Mucosa of descending colon (tissue), 3 donors: ENCODE data around the gene SOHLH2. TPM values are rescaled to one million over a fixed set of nuclear protein-coding genes. Genes with fewer than 3 reads are reported as not detected.

Source experiments
- ATAC-seq: fragments of 200-7000 bp; cut with Tn5 transposase; one replicate; pipeline ENCODE4 v1.9.1; 2020; ENCODE audit warnings: mild to moderate bottlenecking, moderate library complexity
- DNase-seq, 3 donors: peaks; one replicate each; pipeline ENCODE4 v3.0.0-alpha.2; 2020
- H3K36me3 ChIP-seq: fragments of 200-600 bp; one replicate; pipeline ENCODE4 v1.8.0; 2021; ENCODE audit warnings: low read depth, mild to moderate bottlenecking
- H3K4me1 ChIP-seq: fragments of 200-600 bp; one replicate; pipeline ENCODE4 v1.8.0; 2021; ENCODE audit warnings: low read depth, mild to moderate bottlenecking
- H3K4me3 ChIP-seq: fragments of 200-600 bp; one replicate; pipeline ENCODE4 v1.8.0; 2021; ENCODE audit warnings: mild to moderate bottlenecking
- H3K9me3 ChIP-seq: fragments of 200-600 bp; one replicate; pipeline ENCODE4 v1.8.0; 2021; ENCODE audit warnings: mild to moderate bottlenecking
- intact Hi-C, 2 donors: fragments of 100-400 bp; cut with DNase I in 1 of 2; cut with micrococcal nuclease in 1 of 2; formaldehyde crosslinking; loops; one replicate each; pipeline versions ENCODE4 v1.11.0 to v1.11.1; 2022; cut with DNase I, micrococcal nuclease
- total RNA-seq, 3 donors: library from RNA; stranded (reverse); fragmentation: NEBNext Ultra II Directional in 2 of 3; extraction: Animal tissue kit (Norgen Biotek cat#: 25700) in 2 of 3; gene quantifications; one replicate each; pipeline versions ENCODE4 v1.2.1 to v1.2.4, GENCODE V29; 2021 to 2023
- TF ChIP-seq, protein P1 (sequence below): fragments of 200-600 bp; IDR thresholded peaks from one replicate; pipeline ENCODE4 v1.8.0; 2022; ENCODE audit warnings: antibody characterized with exemption, mild to moderate bottlenecking
- donor health status: DM: no; HTN: no; CAD: no; lungs with moderate emphysema.
- donor health status: DM: no; HTN: no; CAD: no.
- donor health status: DM: no; HTN: yes; CAD: no.

Gene SOHLH2
- total RNA-seq, 3 donors from 2014 or later: 0.20 to 2.2 (median 0.39) TPM

GRCh38 chr13:36210738-36211137 is 3.6 kb downstream of the SOHLH2 start:
- DNase-seq (no peak), ATAC-seq (no peak)
- no peaks in the 10 kb centered on the region for H3K36me3 ChIP-seq
- TF ChIP-seq, protein P1, sequence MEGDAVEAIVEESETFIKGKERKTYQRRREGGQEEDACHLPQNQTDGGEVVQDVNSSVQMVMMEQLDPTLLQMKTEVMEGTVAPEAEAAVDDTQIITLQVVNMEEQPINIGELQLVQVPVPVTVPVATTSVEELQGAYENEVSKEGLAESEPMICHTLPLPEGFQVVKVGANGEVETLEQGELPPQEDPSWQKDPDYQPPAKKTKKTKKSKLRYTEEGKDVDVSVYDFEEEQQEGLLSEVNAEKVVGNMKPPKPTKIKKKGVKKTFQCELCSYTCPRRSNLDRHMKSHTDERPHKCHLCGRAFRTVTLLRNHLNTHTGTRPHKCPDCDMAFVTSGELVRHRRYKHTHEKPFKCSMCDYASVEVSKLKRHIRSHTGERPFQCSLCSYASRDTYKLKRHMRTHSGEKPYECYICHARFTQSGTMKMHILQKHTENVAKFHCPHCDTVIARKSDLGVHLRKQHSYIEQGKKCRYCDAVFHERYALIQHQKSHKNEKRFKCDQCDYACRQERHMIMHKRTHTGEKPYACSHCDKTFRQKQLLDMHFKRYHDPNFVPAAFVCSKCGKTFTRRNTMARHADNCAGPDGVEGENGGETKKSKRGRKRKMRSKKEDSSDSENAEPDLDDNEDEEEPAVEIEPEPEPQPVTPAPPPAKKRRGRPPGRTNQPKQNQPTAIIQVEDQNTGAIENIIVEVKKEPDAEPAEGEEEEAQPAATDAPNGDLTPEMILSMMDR: no peak
- no peak overlapping the region for H3K4me3 ChIP-seq
- peaks cover 5% of the 10 kb centered on the region for H3K9me3 ChIP-seq
- no peaks in the 10 kb centered on the region for H3K4me1 ChIP-seq
- intact Hi-C loops: no loop called here

DNA sequence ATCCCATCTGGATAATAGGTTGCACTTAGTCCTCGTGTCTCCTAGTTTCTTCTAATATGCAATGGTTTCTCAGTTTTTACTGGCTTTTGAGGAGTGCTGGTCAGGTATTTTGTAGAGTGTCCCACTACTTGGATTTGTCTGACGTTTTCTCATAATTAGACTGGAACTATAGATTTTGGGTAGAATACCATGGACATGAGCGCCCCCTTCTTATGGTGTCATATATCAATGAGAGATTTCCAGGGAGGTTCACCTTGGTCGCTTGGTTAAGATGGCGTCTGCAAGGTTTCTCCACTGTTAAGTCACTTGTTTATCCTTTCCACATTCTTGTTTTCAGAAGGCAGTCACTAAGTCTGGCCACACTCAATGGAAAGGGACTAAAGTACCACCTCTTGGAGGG is 6.7 kb downstream of the SOHLH2 start:
- DNase-seq: no peak
- no peak for ATAC-seq
- intact Hi-C loops: no loop called here

DNA sequence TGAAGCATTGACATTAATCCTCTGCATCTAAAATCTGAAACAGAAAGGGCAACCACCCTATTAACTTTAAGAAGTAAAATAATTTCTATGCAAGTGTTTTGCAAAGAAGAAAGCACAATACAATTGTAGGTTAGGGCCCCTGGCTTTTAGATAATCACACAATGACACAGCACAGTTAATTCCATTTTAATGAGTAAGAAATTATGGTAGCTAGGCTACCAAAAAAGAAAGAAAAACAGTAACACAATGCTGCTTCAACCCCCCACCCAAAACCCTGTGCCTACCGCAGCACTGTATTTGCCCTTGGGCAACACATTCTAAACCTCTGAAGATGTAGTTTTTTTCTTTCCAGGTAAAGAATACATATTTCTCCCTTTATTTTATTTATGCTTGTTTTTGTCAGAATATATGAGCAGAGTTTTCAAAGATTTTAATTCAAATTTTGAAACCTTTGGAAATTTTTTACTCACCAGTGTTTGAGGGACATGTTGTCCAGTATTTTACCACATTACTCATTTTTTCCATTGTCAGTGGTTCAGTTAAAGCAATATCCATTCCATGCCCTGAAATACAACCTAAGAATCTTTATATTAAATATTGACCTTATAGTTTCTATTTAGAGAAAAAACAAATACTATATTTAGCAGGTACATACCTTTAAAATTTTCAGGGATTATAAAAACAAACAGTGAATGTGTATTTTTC is 21.1 kb downstream of the SOHLH2 start:
- ATAC-seq: no peak
- Histone ChIP-seq H3K9me3 (no peaks in the 10 kb centered on the region), H3K36me3 (no peaks in the 10 kb centered on the region), H3K4me1 (no peaks in the 10 kb centered on the region), H3K4me3 (no peak overlapping the region)
- DNase-seq: no peak
- intact Hi-C loops: no loop called here
- TF ChIP-seq, protein P1: no peak

More for the DNA sequence above, 6.7 kb downstream of the SOHLH2 start:
- TF ChIP-seq, protein P1: no peak
- Histone ChIP-seq H3K36me3 (no peaks in the 10 kb centered on the region), H3K9me3 (no peaks in the 10 kb centered on the region), H3K4me1 (no peaks in the 10 kb centered on the region), H3K4me3 (no peak overlapping the region)

GRCh38 chr13:36192166-36192565 is 22.2 kb downstream of the SOHLH2 start:
- no peaks in the 10 kb centered on the region for H3K36me3 ChIP-seq
- intact Hi-C loops: no loop called here

DNA sequence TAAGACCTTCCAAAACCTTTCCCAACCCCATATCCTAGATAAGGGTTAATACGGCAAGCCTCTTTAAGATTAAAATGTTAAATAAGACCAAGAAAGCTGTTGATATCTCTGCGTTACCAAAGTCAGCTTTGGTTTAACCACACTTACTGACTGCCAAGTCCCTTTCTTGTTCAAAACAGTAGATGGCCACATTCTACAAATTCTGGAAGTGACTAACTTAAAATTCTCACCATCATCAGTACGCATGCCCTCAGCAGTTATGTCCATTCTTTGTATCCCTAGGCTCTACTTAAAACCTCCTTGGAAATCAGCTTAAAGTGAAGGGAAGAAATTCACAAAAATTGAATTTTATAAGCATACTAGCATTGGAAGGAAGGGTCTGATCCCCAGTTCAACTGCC is 23.6 kb downstream of the SOHLH2 start:
- Histone ChIP-seq H3K36me3 (no peaks in the 10 kb centered on the region), H3K4me3 (no peak overlapping the region), H3K4me1 (no peaks in the 10 kb centered on the region), H3K9me3 (no peaks in the 10 kb centered on the region)
- ATAC-seq (no peak), DNase-seq (no peak)
- TF ChIP-seq, protein P1: no peak
- intact Hi-C loops: no loop called here

More at GRCh38 chr13:36192166-36192565, 22.2 kb downstream of the SOHLH2 start:
- H3K4me1 ChIP-seq: no peaks in the 10 kb centered on the region
- no peaks in the 10 kb centered on the region for H3K9me3 ChIP-seq
- TF ChIP-seq, protein P1: no peak
- DNase-seq (no peak), ATAC-seq (no peak)
- H3K4me3 ChIP-seq: no peak overlapping the region
